ENCODE data around the gene FKBP9. TPM values are rescaled to one million over a fixed set of nuclear protein-coding genes. Genes with fewer than 3 reads are reported as not detected.
A peak's percentile ranks its signal among the peaks of the same experiment; 100 is the strongest.
"Not testable (repeated sequence)": the region's sequence is repeated elsewhere in the genome, so short reads cannot be mapped to it uniquely, and the experiment has no call there.

The FKBP9 gene, protein sequence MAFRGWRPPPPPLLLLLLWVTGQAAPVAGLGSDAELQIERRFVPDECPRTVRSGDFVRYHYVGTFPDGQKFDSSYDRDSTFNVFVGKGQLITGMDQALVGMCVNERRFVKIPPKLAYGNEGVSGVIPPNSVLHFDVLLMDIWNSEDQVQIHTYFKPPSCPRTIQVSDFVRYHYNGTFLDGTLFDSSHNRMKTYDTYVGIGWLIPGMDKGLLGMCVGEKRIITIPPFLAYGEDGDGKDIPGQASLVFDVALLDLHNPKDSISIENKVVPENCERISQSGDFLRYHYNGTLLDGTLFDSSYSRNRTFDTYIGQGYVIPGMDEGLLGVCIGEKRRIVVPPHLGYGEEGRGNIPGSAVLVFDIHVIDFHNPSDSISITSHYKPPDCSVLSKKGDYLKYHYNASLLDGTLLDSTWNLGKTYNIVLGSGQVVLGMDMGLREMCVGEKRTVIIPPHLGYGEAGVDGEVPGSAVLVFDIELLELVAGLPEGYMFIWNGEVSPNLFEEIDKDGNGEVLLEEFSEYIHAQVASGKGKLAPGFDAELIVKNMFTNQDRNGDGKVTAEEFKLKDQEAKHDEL
- 173 and 235 TPM in 2 replicates for total RNA-seq (2012; rRNA removed)

DNA sequence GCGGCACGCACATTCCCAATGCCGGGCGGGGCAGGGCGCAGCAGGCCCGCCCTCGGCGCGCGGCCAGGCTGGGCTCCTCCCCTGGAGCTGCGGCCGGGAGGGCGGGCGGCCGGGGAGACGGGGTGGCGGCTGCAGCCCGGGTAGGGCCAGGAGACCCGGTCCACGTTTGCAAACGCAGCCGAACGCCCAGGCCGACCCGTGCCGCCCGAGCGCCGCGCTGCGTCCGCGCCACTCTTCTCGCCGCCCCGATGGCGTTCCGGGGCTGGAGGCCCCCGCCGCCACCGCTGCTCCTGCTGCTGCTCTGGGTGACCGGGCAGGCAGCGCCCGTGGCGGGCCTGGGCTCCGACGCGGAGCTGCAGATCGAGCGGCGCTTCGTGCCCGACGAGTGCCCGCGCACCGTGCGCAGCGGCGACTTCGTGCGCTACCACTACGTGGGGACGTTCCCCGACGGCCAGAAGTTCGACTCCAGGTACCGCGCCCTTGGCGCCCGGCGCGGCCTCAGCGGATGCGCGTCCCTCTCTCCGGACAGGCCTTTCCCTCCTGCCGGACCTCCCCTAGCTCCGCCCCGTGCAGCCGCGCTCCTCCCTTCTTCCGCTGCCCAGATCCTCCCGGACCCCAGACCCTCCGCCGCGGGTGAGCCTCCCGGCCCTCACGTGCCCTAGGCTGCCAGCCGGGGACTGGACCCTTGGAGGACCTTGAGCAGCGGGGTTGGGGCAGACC is at the start of gene FKBP9:
FKBP9 (plus strand) TSS at position 115 of the 720 bp plus-strand sequence; CDS start at position 249, 134 bp downstream.
- Histone ChIP-seq H3K9me3 (replicated peaks; ENCODE audit: low read length) (no peaks in the 10 kb centered on the region), H3K27me3 (ENCODE audit: control insufficient read depth, insufficient read depth, low read length) (no peaks in the 10 kb centered on the region), H3K4me2 (ENCODE audit: low read length) (peak within 1 kb of the TSS; percentile 96), H3K9ac (ENCODE audit: low read depth, low read length) (peak within 1 kb of the TSS; percentile 91), H3K36me3 (ENCODE audit: insufficient read depth, low read length) (no peaks in the 10 kb centered on the region), H3K4me3 (ENCODE audit: low read length) (peak within 1 kb of the TSS; percentile 96), H3K4me1 (ENCODE audit: control insufficient read depth, insufficient read depth, low read length) (peaks cover 6% of the 10 kb centered on the region)

DNA sequence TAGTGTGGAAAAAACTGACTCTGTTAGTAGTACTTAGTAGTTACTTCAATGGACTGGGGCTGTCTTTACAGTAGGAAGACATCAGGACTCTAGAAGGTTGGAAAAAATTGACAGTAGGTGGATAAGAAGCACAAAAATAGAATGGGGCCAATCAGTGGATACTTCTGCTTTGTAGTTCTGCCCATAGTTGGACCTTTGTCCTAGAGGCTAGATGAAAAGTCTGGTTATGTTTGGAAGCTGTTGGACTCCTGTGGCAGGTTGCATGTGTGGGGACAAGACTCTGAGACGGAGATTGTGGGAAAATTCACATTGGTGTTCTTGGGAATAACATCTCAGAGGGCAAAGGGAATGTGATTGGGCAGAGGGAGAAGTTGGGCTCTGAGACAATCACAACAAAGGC is 47.0 kb upstream of the FKBP9 start:
- no peak overlapping the region for H3K9ac ChIP-seq (ENCODE audit: low read depth, low read length)
- H3K4me3 ChIP-seq (ENCODE audit: low read length), result no peak overlapping the region
- H3K9me3 ChIP-seq (replicated peaks; ENCODE audit: low read length), result no peaks in the 10 kb centered on the region
- peaks cover 2% of the 10 kb centered on the region for H3K4me1 ChIP-seq (ENCODE audit: control insufficient read depth, insufficient read depth, low read length)
- H3K36me3 ChIP-seq (ENCODE audit: insufficient read depth, low read length), result peaks cover 13% of the 10 kb centered on the region
- no peak overlapping the region for H3K4me2 ChIP-seq (ENCODE audit: low read length)
- no peaks in the 10 kb centered on the region for H3K27me3 ChIP-seq (ENCODE audit: control insufficient read depth, insufficient read depth, low read length)

DNA sequence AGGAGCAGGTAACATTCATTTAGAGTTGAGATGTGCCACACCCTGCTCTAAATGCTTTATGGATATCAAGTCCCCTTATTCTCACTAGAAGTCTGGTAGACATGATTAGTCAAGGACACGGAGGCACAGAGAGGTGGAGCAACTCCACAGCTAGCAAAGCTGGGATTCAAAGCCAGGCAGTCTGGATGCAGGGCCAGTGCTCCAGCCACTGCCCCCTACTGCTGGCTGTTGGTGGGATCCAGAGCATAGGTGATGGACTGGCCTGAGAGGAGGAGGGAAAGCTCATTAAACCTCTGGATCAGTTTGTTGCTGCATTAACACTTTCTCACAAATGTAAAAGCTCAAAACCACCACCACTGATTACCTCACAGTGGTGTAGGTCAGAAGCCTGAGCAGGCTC is 43.1 kb upstream of the FKBP9 start:
- Histone ChIP-seq H3K9ac (ENCODE audit: low read depth, low read length) (no peak overlapping the region), H3K27me3 (ENCODE audit: control insufficient read depth, insufficient read depth, low read length) (no peaks in the 10 kb centered on the region), H3K4me1 (ENCODE audit: control insufficient read depth, insufficient read depth, low read length) (no peaks in the 10 kb centered on the region), H3K36me3 (ENCODE audit: insufficient read depth, low read length) (peaks cover 37% of the 10 kb centered on the region), H3K9me3 (replicated peaks; ENCODE audit: low read length) (no peaks in the 10 kb centered on the region), H3K4me2 (ENCODE audit: low read length) (no peak overlapping the region), H3K4me3 (ENCODE audit: low read length) (no peak overlapping the region)

DNA sequence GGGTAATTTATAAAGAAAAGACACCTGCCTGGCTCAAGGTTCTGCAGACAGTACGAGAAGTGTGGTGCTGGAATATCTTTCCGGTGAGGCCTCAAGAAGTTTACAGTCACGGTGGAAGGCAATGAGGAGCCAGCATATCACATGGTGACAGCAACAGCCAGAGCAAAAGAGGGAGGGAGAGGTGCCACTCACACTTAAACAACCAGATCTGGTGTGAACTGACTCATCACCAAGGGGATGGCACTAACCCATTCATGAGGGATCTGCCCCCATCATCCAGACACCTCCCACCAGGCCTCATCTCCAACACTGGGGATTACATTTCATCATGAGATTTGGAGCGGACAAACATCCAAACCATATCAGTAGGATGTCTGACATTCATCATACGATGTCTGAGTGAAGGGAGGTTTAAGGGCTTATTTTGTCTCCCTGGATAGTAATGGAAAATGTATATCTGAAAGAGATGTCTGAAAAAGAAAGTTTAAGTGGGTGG is 42.2 kb upstream of the FKBP9 start:
- H3K9ac ChIP-seq (ENCODE audit: low read depth, low read length), result no peak overlapping the region
- H3K9me3 ChIP-seq (replicated peaks; ENCODE audit: low read length), result no peaks in the 10 kb centered on the region
- H3K4me2 ChIP-seq (ENCODE audit: low read length), result no peak overlapping the region
- H3K27me3 ChIP-seq (ENCODE audit: control insufficient read depth, insufficient read depth, low read length), result no peaks in the 10 kb centered on the region
- no peak overlapping the region for H3K4me3 ChIP-seq (ENCODE audit: low read length)
- H3K4me1 ChIP-seq (ENCODE audit: control insufficient read depth, insufficient read depth, low read length), result no peaks in the 10 kb centered on the region
- H3K36me3 ChIP-seq (ENCODE audit: insufficient read depth, low read length), result peaks cover 37% of the 10 kb centered on the region

DNA sequence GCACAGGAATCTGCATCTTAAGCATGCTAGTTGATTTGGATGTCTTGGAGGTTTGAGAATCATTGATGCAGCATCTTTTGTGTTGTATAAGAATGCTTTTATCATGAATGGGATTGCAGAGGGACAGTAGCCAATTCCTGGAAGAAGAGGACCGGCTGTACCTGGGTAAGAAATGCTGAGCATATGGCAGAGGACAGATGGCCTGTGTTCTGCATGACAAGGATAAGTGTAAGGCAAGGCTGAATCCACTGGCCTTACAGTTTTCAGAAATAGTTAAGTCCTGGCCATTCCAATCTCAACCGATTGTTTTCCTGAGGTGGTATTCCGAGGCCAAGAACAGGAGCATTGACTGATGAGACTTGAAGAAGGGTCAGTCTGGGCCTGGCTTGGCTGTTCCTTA is 41.2 kb upstream of the FKBP9 start:
- no peak overlapping the region for H3K4me2 ChIP-seq (ENCODE audit: low read length)
- H3K36me3 ChIP-seq (ENCODE audit: insufficient read depth, low read length), result peaks cover 44% of the 10 kb centered on the region
- H3K4me1 ChIP-seq (ENCODE audit: control insufficient read depth, insufficient read depth, low read length), result no peaks in the 10 kb centered on the region
- no peaks in the 10 kb centered on the region for H3K9me3 ChIP-seq (replicated peaks; ENCODE audit: low read length)
- H3K9ac ChIP-seq (ENCODE audit: low read depth, low read length), result no peak overlapping the region
- no peaks in the 10 kb centered on the region for H3K27me3 ChIP-seq (ENCODE audit: control insufficient read depth, insufficient read depth, low read length)
- no peak overlapping the region for H3K4me3 ChIP-seq (ENCODE audit: low read length)

DNA sequence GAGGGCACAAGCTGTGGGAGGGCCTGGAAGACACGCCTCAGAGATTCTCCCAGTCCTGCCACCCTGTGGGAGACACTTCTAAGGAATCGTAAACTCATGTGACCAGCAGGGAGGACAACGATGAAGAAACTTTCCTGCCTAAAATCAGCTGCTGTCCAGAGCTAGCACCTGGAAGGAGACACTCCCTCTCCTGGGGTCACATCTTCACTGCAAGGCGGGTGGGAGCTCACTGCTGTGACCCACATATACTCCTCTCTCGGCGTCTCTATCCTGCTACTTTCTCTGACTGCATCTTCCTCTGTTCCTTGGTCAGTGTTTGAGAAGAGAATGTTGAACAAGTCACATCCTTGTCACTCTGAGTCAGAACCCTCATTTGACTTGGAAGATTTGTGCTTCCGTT is 40.2 kb upstream of the FKBP9 start:
- not testable (repeated sequence) for H3K9ac ChIP-seq (ENCODE audit: low read depth, low read length); H3K4me1 ChIP-seq (ENCODE audit: control insufficient read depth, insufficient read depth, low read length); H3K9me3 ChIP-seq (replicated peaks; ENCODE audit: low read length); H3K4me2 ChIP-seq (ENCODE audit: low read length); H3K27me3 ChIP-seq (ENCODE audit: control insufficient read depth, insufficient read depth, low read length); H3K4me3 ChIP-seq (ENCODE audit: low read length)
- H3K36me3 ChIP-seq (ENCODE audit: insufficient read depth, low read length), result peaks cover 53% of the 10 kb centered on the region

DNA sequence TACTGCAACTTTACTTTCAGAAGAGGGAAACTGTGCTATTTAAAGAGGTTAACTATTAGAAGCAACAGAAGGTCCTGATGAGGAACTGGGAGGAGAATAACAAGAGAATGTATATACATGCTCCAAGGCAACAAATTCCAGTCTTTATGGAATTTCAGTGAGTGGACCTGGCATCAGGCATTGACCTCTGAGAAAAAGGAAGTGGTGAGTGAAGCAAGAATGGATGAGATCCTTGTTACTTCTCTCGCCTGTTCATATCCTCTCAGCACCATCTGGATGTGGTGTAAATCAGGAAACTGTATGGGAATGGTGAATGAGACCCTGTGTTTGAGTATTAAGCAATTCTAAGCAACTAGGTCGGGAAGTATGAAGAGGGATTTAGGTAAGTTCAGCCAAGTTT is 35.3 kb upstream of the FKBP9 start:
- no peaks in the 10 kb centered on the region for H3K9me3 ChIP-seq (replicated peaks; ENCODE audit: low read length)
- H3K9ac ChIP-seq (ENCODE audit: low read depth, low read length), result no peak overlapping the region
- no peaks in the 10 kb centered on the region for H3K4me1 ChIP-seq (ENCODE audit: control insufficient read depth, insufficient read depth, low read length)
- H3K4me3 ChIP-seq (ENCODE audit: low read length), result no peak overlapping the region
- H3K27me3 ChIP-seq (ENCODE audit: control insufficient read depth, insufficient read depth, low read length), result no peaks in the 10 kb centered on the region
- no peak overlapping the region for H3K4me2 ChIP-seq (ENCODE audit: low read length)
- H3K36me3 ChIP-seq (ENCODE audit: insufficient read depth, low read length), result peaks cover 39% of the 10 kb centered on the region

DNA sequence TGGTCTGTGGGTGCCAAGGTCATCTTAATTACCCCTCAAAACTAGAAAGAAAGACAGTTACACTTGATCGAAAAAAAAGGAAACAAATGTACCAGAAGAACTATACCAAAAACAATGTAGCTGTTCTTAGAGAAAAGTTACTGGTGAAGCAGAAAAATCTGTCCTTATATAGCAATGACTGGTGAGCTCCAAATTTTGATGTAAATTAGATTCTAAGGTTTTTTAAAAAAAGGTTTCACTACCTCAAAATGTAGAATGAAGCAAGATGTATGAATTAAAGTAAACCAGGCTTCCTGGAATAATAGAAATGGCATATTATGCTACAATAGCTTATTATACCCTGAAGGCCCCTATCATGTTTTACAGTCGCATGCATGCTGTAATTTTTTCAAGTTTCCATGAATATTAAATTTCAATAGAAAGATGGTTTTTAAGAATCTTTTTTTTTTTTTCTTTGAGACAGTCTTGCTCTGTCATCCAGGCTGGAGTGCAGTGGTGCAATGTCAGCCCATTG is 28.4 kb upstream of the FKBP9 start:
- H3K4me1 ChIP-seq (ENCODE audit: control insufficient read depth, insufficient read depth, low read length), result no peaks in the 10 kb centered on the region
- peaks cover 43% of the 10 kb centered on the region for H3K36me3 ChIP-seq (ENCODE audit: insufficient read depth, low read length)
- no peaks in the 10 kb centered on the region for H3K27me3 ChIP-seq (ENCODE audit: control insufficient read depth, insufficient read depth, low read length)
- no peak overlapping the region for H3K4me3 ChIP-seq (ENCODE audit: low read length)
- H3K9ac ChIP-seq (ENCODE audit: low read depth, low read length), result no peak overlapping the region
- H3K9me3 ChIP-seq (replicated peaks; ENCODE audit: low read length), result no peaks in the 10 kb centered on the region
- no peak overlapping the region for H3K4me2 ChIP-seq (ENCODE audit: low read length)

DNA sequence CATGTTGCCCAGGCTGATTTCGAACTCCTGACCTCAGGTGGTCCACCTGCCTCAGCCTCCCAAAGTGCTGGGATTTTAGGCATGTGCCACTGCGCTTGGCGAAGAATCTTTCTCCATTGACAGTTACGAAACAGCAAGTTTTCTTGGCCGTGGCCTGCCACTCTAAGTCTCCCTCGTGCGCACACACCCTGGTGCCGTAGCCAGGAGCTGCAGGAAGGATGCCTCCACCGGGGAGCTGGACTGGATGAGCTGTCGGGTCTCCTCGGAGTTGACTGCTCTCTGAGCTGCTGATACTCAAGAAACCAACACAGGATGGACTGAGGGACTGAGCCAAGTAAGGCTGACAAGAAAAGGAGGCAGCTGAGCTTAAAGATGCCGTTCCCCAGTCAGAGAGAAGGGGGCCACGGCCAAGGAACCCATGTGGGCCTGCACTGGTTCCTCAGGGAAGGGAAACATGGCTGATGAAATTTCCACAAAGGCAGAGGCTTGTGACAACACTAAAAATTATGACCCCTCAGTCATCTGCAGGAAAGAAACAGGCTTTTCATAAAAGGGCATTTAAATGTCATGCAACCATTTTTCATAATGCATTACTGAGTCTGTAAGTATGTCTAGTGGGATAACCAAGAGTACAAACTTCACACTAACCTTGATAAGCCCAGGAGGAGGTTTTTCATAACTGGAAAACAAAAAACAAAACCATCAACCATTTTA is 27.7 kb upstream of the FKBP9 start:
- H3K36me3 ChIP-seq (ENCODE audit: insufficient read depth, low read length), result peaks cover 44% of the 10 kb centered on the region
- H3K27me3 ChIP-seq (ENCODE audit: control insufficient read depth, insufficient read depth, low read length), result no peaks in the 10 kb centered on the region
- H3K4me3 ChIP-seq (ENCODE audit: low read length), result no peak overlapping the region
- H3K4me2 ChIP-seq (ENCODE audit: low read length), result no peak overlapping the region
- no peaks in the 10 kb centered on the region for H3K9me3 ChIP-seq (replicated peaks; ENCODE audit: low read length)
- no peaks in the 10 kb centered on the region for H3K4me1 ChIP-seq (ENCODE audit: control insufficient read depth, insufficient read depth, low read length)
- H3K9ac ChIP-seq (ENCODE audit: low read depth, low read length), result no peak overlapping the region

DNA sequence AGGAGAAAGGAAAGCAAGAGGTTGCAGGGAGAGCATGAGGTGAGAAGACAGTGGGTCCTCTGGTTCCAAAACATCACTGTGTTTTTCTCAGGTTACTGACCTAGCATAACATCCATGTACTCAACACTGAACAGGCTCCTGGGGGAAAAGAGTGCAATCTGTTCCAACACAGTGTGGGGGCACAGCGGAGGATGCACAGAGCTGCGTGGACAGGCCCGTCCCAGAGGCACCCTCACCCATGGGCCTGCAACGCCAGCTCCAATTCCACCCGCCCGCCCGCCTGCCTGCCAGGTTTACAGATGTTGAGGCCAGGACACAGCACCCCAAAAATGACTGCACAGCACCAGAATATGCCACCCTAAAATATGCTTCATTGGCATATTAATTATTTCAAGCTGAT is 26.9 kb upstream of the FKBP9 start:
- Histone ChIP-seq H3K27me3 (ENCODE audit: control insufficient read depth, insufficient read depth, low read length) (no peaks in the 10 kb centered on the region), H3K36me3 (ENCODE audit: insufficient read depth, low read length) (peaks cover 44% of the 10 kb centered on the region), H3K9me3 (replicated peaks; ENCODE audit: low read length) (no peaks in the 10 kb centered on the region), H3K4me2 (ENCODE audit: low read length) (no peak overlapping the region), H3K4me3 (ENCODE audit: low read length) (no peak overlapping the region), H3K9ac (ENCODE audit: low read depth, low read length) (no peak overlapping the region), H3K4me1 (ENCODE audit: control insufficient read depth, insufficient read depth, low read length) (no peaks in the 10 kb centered on the region)

DNA sequence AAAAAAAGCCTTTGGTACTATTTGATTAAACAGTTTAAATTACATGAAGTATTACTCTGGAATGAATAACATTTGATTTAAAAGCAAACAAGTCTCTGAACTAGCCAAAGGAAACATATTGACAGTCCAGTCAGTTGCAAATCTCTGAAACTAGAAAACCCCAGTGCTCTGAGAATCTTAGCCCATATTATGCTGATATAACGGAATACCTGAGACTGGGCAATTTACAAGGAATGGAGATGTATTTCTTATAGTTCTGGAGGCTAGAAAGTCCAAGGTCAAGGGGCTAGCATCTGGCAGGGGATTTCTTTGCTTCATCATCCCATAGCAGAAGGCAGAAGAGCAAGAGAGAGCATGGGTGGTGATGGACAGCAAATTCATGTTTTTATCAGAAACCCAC is 21.7 kb upstream of the FKBP9 start:
- no peak overlapping the region for H3K4me3 ChIP-seq (ENCODE audit: low read length)
- H3K4me2 ChIP-seq (ENCODE audit: low read length), result peak overlapping the region; percentile 36
- H3K9ac ChIP-seq (ENCODE audit: low read depth, low read length), result no peak overlapping the region
- peaks cover 15% of the 10 kb centered on the region for H3K4me1 ChIP-seq (ENCODE audit: control insufficient read depth, insufficient read depth, low read length)
- no peaks in the 10 kb centered on the region for H3K27me3 ChIP-seq (ENCODE audit: control insufficient read depth, insufficient read depth, low read length)
- H3K9me3 ChIP-seq (replicated peaks; ENCODE audit: low read length), result no peaks in the 10 kb centered on the region
- peaks cover 19% of the 10 kb centered on the region for H3K36me3 ChIP-seq (ENCODE audit: insufficient read depth, low read length)

Measured in skeletal muscle satellite cell (primary cell).